NCI-H2196 (cell line): ENCODE data around the gene PIM1.
A peak's percentile ranks its signal among the peaks of the same experiment; 100 is the strongest.
"Not testable (repeated sequence)": the region's sequence is repeated elsewhere in the genome, so short reads cannot be mapped to it uniquely, and the experiment has no call there.

Experiments used
- DNase-seq: peaks from one replicate; lab custom pipeline; 2025; ENCODE audit not compliant: unreplicated experiment; lab: John Stamatoyannopoulos, UW

The PIM1 gene

GRCh38 chr6:37170273-37171200 lies 585 bp downstream of the PIM1 start:
- peak; percentile 13 for DNase-seq

- DNase-seq, result peak; percentile 44
Observed at GRCh38 chr6:37171201-37171969, 1.4 kb downstream of the PIM1 start.

GRCh38 chr6:37171970-37172812 lies 2.2 kb downstream of the PIM1 start:
- DNase-seq, result peak; percentile 91

- no peak for DNase-seq
Observed at GRCh38 chr6:37172912-37173492, 3.0 kb downstream of the PIM1 start.

- DNase-seq, result no peak
Observed at GRCh38 chr6:37173493-37174195, 3.7 kb downstream of the PIM1 start.

DNA sequence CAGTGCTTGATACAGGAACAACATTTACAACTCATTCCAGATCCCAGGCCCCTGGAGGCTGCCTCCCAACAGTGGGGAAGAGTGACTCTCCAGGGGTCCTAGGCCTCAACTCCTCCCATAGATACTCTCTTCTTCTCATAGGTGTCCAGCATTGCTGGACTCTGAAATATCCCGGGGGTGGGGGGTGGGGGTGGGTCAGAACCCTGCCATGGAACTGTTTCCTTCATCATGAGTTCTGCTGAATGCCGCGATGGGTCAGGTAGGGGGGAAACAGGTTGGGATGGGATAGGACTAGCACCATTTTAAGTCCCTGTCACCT lies 4.2 kb downstream of the PIM1 start:
- no peak for DNase-seq

- no peak for DNase-seq
Observed at GRCh38 chr6:37174515-37175331, 4.8 kb downstream of the PIM1 start.

GRCh38 chr6:37175332-37176267 lies 5.6 kb downstream of the PIM1 start:
- DNase-seq, result no peak

GRCh38 chr6:37176268-37177076 lies 6.5 kb downstream of the PIM1 start:
- DNase-seq, result no peak

- DNase-seq, result no peak
Observed at GRCh38 chr6:37177077-37177934, 7.4 kb downstream of the PIM1 start.

GRCh38 chr6:37177935-37178517 lies 8.1 kb downstream of the PIM1 start:
- no peak for DNase-seq

- DNase-seq, result no peak
Observed at GRCh38 chr6:37180075-37180474, 10.1 kb downstream of the PIM1 start.

DNA sequence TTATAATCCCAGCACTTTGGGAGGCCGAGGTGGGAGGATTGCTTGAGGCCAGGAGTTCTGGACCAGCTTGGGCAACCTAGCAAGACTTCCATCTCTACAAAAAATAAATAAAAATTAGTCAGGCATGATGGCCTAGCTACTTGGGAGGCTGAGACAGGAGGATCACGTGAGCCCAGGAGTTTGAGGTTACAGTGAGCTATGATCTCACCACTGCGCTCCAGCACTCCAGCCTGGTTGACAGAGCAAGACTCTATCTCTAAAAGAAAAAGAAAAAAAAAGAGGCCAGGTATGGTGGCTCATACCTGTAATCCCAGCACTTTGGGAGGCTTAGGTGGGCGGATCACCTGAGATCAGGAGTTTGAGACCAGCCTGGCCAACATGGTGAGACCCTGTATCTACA lies 10.7 kb downstream of the PIM1 start:
- not testable (repeated sequence) for DNase-seq

DNA sequence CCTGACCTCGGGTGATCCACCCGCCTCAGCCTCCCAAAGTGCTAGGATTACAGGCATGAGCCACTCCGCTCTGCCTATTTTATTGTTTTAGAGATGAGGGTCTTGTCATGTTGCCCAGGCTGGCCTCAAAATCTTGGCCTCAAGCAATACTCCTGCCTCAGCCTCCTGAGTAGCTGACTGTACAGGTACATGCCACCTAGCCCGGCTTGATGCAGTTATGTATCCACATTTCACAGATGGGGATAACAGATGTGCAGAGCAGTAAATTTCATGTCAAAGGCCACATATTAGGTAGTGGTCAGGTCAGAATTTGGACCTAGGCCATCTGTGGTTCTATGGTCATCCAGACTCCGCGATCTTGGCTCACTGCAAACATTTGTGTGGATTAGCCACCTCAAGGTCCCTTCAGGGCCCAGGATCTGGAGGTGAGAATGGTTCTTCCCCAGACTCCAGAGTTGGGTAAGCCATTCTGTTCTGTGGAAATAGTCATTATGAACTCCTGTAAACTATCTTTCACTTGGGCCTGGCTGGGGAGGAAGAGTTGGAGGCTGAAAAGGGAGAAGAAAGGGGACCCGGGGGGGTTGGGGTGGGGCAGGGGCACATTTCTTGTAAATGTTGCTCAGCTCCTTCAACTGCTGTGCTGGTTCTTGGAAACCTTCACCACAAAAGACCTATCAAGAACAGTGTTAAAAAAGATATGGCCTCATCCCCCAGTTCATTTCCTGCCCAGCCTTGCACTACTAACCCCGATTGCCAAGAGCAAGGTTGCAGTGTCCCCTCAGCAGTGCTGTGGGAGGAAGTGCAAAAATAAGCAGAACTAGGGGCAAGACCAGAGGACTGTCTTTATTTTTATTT lies 13.0 kb downstream of the PIM1 start:
- DNase-seq, result no peak

DNA sequence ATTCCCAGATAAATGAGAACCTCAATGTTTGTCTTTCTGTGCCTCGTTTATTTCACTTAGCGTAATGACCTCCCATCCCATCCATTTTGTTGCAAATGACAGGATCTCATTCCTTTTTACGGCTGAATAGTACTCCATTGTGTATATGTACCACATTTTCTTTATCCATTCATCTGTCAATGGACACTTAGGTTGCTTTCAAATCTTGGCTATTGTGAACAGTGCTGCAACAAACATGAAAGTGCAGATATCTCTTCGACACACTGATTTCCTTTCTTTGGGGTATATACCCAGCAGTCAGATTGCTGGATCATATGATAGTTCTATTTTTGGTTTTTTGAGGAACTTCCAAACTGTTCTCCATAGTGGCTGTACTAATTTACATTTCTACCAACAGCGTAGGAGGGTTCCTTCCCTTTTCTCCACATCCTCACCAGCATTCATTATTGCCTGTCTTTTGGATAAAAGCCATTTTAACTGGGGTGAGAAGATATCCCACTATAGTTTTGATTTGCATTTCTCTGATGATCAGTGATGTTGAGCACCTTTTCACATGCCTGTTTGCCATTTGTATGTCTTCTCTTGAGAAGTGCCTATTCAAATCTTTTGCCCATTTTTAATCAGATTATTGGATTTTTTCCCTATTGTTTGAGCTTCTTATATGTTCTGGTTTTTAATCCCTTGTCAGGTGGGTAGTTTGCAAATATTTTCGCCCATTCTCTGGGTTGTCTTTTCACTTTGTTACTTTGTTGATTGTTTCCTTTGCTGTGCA lies 16.2 kb downstream of the PIM1 start:
- not testable (repeated sequence) for DNase-seq
